Esophagus muscularis mucosa (tissue), 4 donors: ENCODE data around the gene NIPBL. TPM values are rescaled to one million over a fixed set of nuclear protein-coding genes. Genes with fewer than 3 reads are reported as not detected.

ENCODE experiments used
- DNase-seq: peaks from one replicate; pipeline ENCODE4 v3.0.0-alpha.2; 2017; ENCODE audit errors: extremely low spot score
- H3K27ac ChIP-seq, 4 donors: fragments of 200-600 bp; sonication (generic); replicated peaks in 1 of 4; 1 replicate in 3 of 4; 2 replicates in 1 of 4; pipeline ENCODE4 v1.5.1; 2016 to 2019; ENCODE audit warnings: mild to moderate bottlenecking in 1 of 4
- H3K27me3 ChIP-seq, 4 donors: fragments of 200-600 bp; sonication (generic); one replicate each; pipeline versions ENCODE4 v1.5.1 to v1.6.0; 2016 to 2019
- H3K36me3 ChIP-seq, 4 donors: fragments of 200-600 bp; sonication (generic); one replicate each; pipeline ENCODE4 v1.5.1; 2016 to 2019
- H3K4me1 ChIP-seq, 4 donors: fragments of 200-600 bp; sonication (generic); one replicate each; pipeline ENCODE4 v1.5.1; 2016 to 2019
- H3K4me3 ChIP-seq, 4 donors: fragments of 200-600 bp; sonication (generic); 1 replicate in 2 of 4; 2 replicates in 2 of 4; pipeline ENCODE4 v1.5.1; 2016 to 2019; ENCODE audit warnings: mild to moderate bottlenecking in 4 of 4, moderate library complexity in 1 of 4
- H3K9me3 ChIP-seq, 4 donors: fragments of 200-600 bp; sonication (generic); 1 replicate in 3 of 4; 2 replicates in 1 of 4; pipeline ENCODE4 v1.5.1; 2016 to 2019
- EP300 ChIP-seq: sonication (generic); formaldehyde crosslinking; IDR thresholded peaks from one replicate; pipeline ENCODE4 v1.6.1; 2017; ENCODE audit warnings: antibody characterized with exemption
- POLR2A ChIP-seq: fragments of 450-650 bp; IDR thresholded peaks from one replicate; pipeline ENCODE4 v1.6.1; 2017; ENCODE audit warnings: antibody characterized with exemption, moderate library complexity, mild to moderate bottlenecking, low read depth
- POLR2AphosphoS5 ChIP-seq, 2 donors: sonication (generic); formaldehyde crosslinking; IDR thresholded peaks; one replicate each; pipeline ENCODE4 v1.6.1; 2017; ENCODE audit warnings: antibody characterized with exemption in 2 of 2
- WGBS: methylation state at CpG from one replicate; pipeline ENCODE4 v1.1.5; 2018; 5-methylcytosine and 5-hydroxymethylcytosine counted together
- intact Hi-C: fragments of 100-400 bp; cut with DNase I; formaldehyde crosslinking; loops from one replicate; pipeline ENCODE4 v1.15.1; 2023
- total RNA-seq, 4 donors: library from RNA; depleted of rRNA; stranded (reverse); fragments of >200 nt; gene quantifications; one replicate each; pipeline versions ENCODE4 v1.1.0 to v1.2.1, GENCODE V29; 2016
- TF ChIP-seq, protein P1 (sequence below), 3 experiments: fragments of 200-600 bp in 2 of 3; fragments of 450-650 bp in 1 of 3; sonication (generic) in 2 of 3; IDR thresholded peaks; one replicate each; pipeline ENCODE4 v1.5.1; 2017 to 2019; ENCODE audit warnings: antibody characterized with exemption in 3 of 3, mild to moderate bottlenecking in 2 of 3, moderate library complexity in 1 of 3

The NIPBL gene
- total RNA-seq, 4 donors from 2014 or later, result 38.9 to 50.3 (median 40.0) TPM

DNA sequence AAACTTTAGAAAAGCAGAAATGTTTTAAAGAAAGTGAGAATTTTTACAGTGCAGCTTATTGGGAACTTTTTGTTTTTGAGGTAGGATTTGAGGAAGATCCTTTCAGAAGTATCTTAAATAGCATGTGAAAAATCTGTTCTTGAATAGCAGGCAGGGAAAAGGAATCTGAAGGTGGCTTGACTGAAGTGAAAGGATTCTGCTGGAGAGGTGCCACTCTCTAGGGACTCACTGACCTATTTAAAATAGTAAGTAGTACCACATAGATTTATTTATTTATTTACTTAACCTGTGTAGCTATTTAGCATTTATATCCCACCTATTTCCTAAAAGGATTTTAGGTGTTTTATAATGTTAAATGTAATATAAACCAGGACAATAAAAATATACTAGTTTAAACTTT is 69.1 kb downstream of the NIPBL start:
- Histone ChIP-seq H3K36me3 (no peaks in the 10 kb centered on the region), H3K4me3 (no peak overlapping the region), H3K27ac (no peak overlapping the region), H3K9me3 (no peaks in the 10 kb centered on the region), H3K4me1 (peaks cover 43 to 50% (median 47%) of the 10 kb centered on the region in 4 donors), H3K27me3 (no peaks in the 10 kb centered on the region)
- DNase-seq, result no peak
- no peak for TF ChIP-seq POLR2AphosphoS5 (IDR thresholded peaks at IDR 0.05)
- TF ChIP-seq, protein P1, sequence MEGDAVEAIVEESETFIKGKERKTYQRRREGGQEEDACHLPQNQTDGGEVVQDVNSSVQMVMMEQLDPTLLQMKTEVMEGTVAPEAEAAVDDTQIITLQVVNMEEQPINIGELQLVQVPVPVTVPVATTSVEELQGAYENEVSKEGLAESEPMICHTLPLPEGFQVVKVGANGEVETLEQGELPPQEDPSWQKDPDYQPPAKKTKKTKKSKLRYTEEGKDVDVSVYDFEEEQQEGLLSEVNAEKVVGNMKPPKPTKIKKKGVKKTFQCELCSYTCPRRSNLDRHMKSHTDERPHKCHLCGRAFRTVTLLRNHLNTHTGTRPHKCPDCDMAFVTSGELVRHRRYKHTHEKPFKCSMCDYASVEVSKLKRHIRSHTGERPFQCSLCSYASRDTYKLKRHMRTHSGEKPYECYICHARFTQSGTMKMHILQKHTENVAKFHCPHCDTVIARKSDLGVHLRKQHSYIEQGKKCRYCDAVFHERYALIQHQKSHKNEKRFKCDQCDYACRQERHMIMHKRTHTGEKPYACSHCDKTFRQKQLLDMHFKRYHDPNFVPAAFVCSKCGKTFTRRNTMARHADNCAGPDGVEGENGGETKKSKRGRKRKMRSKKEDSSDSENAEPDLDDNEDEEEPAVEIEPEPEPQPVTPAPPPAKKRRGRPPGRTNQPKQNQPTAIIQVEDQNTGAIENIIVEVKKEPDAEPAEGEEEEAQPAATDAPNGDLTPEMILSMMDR (IDR thresholded peaks at IDR 0.05), result no peak
- no peak for TF ChIP-seq POLR2A
- no peak for TF ChIP-seq EP300
- intact Hi-C loops, result loop anchor here (5.0 to 10.0 kb wide), 2 partner anchors 68 to 201 kb away; partner anchors contain the start of gene NIPBL

DNA sequence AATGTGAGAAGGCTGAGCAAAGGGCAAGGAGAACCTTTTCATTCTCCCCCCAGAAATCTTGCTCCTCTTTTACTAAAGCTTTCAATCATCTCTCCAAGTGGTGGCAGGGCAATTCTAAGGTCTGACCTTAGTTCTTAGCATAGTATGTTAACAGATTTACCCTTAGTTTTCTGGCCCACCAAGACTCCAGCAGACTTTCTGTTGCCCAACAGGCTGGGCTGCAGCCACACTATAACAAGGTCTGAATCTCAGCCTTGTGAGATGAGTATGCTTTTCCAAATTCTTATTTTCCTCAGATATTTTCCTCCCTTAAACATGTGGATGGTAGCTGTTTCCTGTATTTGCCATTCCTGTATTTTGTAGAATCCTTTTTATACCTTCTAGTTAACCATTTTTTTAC is 69.5 kb downstream of the NIPBL start:
- no peaks in the 10 kb centered on the region for H3K36me3 ChIP-seq
- no peak for TF ChIP-seq EP300
- TF ChIP-seq POLR2AphosphoS5 (IDR thresholded peaks at IDR 0.05), result no peak
- TF ChIP-seq, protein P1 (IDR thresholded peaks at IDR 0.05), result no peak
- no peak for TF ChIP-seq POLR2A
- intact Hi-C loops, result loop anchor here (5.0 to 10.0 kb wide), 2 partner anchors 69 to 201 kb away; partner anchors contain the start of gene NIPBL
- H3K27ac ChIP-seq, result no peak overlapping the region
- H3K27me3 ChIP-seq, result no peaks in the 10 kb centered on the region
- no peak for DNase-seq
- H3K4me3 ChIP-seq, result no peak overlapping the region
- no peaks in the 10 kb centered on the region for H3K9me3 ChIP-seq
- peaks cover 42 to 52% (median 50%) of the 10 kb centered on the region in 4 donors for H3K4me1 ChIP-seq

DNA sequence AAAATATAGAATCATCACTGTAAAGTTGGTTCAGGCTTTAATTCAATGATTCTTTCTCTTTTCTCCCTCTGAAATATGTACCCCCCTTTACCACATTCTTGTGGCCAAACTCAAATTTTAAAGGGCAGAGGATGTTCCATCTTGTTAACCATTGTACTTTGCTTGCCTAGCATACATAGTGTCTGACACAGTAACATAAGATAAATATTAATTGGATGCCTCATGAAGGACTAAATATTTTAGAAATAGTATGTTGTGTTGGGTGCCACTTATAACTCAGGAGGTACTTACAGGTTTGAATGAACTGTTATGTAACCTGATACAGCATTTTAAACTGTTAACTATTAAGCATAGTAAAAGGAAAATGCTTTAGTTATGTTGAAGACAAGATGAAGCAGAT is 71.5 kb downstream of the NIPBL start:
- Histone ChIP-seq H3K4me3 (no peak overlapping the region), H3K36me3 (no peaks in the 10 kb centered on the region), H3K27ac (no peak overlapping the region), H3K27me3 (no peaks in the 10 kb centered on the region), H3K9me3 (no peaks in the 10 kb centered on the region), H3K4me1 (peaks cover 44 to 63% (median 58%) of the 10 kb centered on the region in 4 donors)
- TF ChIP-seq EP300 (no peak), POLR2A (no peak), POLR2AphosphoS5 (IDR thresholded peaks at IDR 0.05) (no peak)
- TF ChIP-seq, protein P1 (IDR thresholded peaks at IDR 0.05), result no peak
- intact Hi-C loops, result loop anchor here (5.0 to 10.0 kb wide), 2 partner anchors 71 to 203 kb away; partner anchors contain the start of gene NIPBL
- DNase-seq, result no peak

DNA sequence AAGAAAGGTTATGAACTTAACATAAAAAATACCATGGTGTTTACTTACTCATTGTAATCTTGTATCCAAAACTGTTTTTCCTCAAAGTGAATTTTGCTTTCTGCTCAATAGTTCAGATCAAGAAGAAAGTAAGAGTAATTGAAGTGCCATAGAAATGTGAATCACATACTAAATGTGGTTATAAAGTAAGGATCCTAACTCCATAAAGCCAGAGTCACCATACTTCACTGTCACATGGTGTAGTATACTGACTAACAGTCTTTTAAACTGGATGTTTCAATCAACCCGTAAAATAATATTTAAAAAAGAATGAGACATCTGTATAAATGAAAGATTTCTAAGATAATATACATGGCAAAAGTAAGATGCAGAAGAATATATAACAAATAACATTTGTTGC is 72.1 kb downstream of the NIPBL start:
- Histone ChIP-seq H3K4me3 (no peak overlapping the region), H3K27ac (no peak overlapping the region), H3K4me1 (peaks cover 47 to 69% (median 62%) of the 10 kb centered on the region in 4 donors), H3K9me3 (no peaks in the 10 kb centered on the region), H3K27me3 (no peaks in the 10 kb centered on the region), H3K36me3 (no peaks in the 10 kb centered on the region)
- WGBS, result 71% methylated on average over 1 of the region's 1 CpG
- TF ChIP-seq, protein P1 (IDR thresholded peaks at IDR 0.05), result no peak
- TF ChIP-seq EP300 (no peak), POLR2AphosphoS5 (IDR thresholded peaks at IDR 0.05) (no peak), POLR2A (no peak)
- intact Hi-C loops, result loop anchor here (5.0 to 10.0 kb wide), 2 partner anchors 71 to 204 kb away; partner anchors contain the start of gene NIPBL
- no peak for DNase-seq

DNA sequence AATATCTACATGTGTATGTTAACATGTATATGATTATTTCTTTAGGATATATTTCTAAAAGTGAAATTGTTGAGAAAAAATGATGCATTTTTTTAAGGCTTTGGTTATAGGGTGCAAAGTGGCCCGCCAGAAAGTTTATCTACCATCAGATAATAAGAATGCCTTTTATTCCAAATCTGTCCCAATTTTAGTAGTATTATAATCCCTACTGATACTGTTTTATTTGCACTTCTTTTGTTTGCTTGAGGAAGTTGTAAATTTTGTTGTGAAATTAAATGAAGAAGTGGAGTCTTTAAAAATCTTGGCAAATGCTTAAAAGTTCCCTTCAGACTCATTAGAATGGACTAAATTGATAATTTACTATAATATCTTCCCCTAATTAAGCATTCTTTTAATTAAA is 73.0 kb downstream of the NIPBL start:
- no peak for TF ChIP-seq POLR2AphosphoS5 (IDR thresholded peaks at IDR 0.05)
- TF ChIP-seq, protein P1 (IDR thresholded peaks at IDR 0.05), result no peak
- TF ChIP-seq POLR2A, result no peak
- TF ChIP-seq EP300, result no peak
- Histone ChIP-seq H3K9me3 (no peaks in the 10 kb centered on the region), H3K4me1 (peaks cover 47 to 73% (median 60%) of the 10 kb centered on the region in 4 donors), H3K4me3 (no peak overlapping the region), H3K36me3 (no peaks in the 10 kb centered on the region), H3K27ac (no peak overlapping the region), H3K27me3 (no peaks in the 10 kb centered on the region)
- intact Hi-C loops, result loop anchor here (5.0 to 10.0 kb wide), 2 partner anchors 72 to 205 kb away; partner anchors contain the start of gene NIPBL
- WGBS, result 97% methylated on average over 1 of the region's 1 CpG
- no peak for DNase-seq
